Left colon (tissue), 2 donors: ENCODE measurements around the gene SPINK5. TPM values are rescaled to one million over a fixed set of nuclear protein-coding genes. Genes with fewer than 3 reads are reported as not detected.

Experiments
- ATAC-seq: fragments of 200-7000 bp; cut with Tn5 transposase; one replicate; pipeline ENCODE4 v1.9.1; 2020; ENCODE audit warnings: mild to moderate bottlenecking, moderate library complexity
- DNase-seq, 2 donors: peaks; one replicate each; pipeline ENCODE4 v3.0.0-alpha.2; 2020
- intact Hi-C, 2 donors: fragments of 100-400 bp; cut with DNase I in 1 of 2; cut with micrococcal nuclease in 1 of 2; formaldehyde crosslinking; loops; one replicate each; pipeline versions ENCODE4 v1.11.2 to v1.14.0; 2022; cut with DNase I, micrococcal nuclease
- total RNA-seq, 2 donors: library from RNA; stranded (reverse); fragmentation: NEBNext Ultra II Directional; extraction: Animal tissue kit (Norgen Biotek cat#: 25700); gene quantifications; one replicate each; pipeline ENCODE4 v1.2.1, GENCODE V29; 2021
- donor health status: DM: no; HTN: no; CAD: no.
- donor health status: DM: yes; HTN: yes; CAD: no.

The SPINK5 gene
- total RNA-seq, 2 donors from 2014 or later, result 12.8 to 32.6 TPM

- intact Hi-C loops, result no loop called here
- ATAC-seq (no peak), DNase-seq (no peak)
Observed at GRCh38 chr5:148085977-148086705, 22.4 kb downstream of the SPINK5 start.

- no peak for ATAC-seq
- no peak for DNase-seq
Observed at GRCh38 chr5:148090146-148090772, 26.5 kb downstream of the SPINK5 start.

GRCh38 chr5:148090773-148091250 lies 27.0 kb downstream of the SPINK5 start:
- intact Hi-C loops, result no loop called here
- ATAC-seq (peak; percentile 90), DNase-seq (no peak)

More at GRCh38 chr5:148090146-148090772, 26.5 kb downstream of the SPINK5 start:
- intact Hi-C loops, result no loop called here

GRCh38 chr5:148091991-148092964 lies 28.5 kb downstream of the SPINK5 start:
- DNase-seq (no peak), ATAC-seq (peak; percentile 36)
- intact Hi-C loops, result no loop called here

GRCh38 chr5:148094336-148094735 lies 30.6 kb downstream of the SPINK5 start:
- intact Hi-C loops, result no loop called here
- ATAC-seq (no peak), DNase-seq (no peak)

GRCh38 chr5:148104226-148104625 lies 40.4 kb downstream of the SPINK5 start:
- intact Hi-C loops, result no loop called here

GRCh38 chr5:148107608-148108007 lies 43.8 kb downstream of the SPINK5 start:
- ATAC-seq (peak; percentile 59), DNase-seq (no peak)
- intact Hi-C loops, result no loop called here

More at GRCh38 chr5:148104226-148104625, 40.4 kb downstream of the SPINK5 start:
- ATAC-seq, result peak; percentile 96
- DNase-seq, result no peak

GRCh38 chr5:148113243-148113642 lies 49.5 kb downstream of the SPINK5 start:
- ATAC-seq, result no peak

GRCh38 chr5:148120317-148120716 lies 56.5 kb downstream of the SPINK5 start:
- intact Hi-C loops, result loop anchor here in 1 of 2 donors (5.0 kb wide), 1 partner anchor 173 kb away; no protein-coding TSS in a partner anchor
- DNase-seq, result no peak
- no peak for ATAC-seq

More at GRCh38 chr5:148113243-148113642, 49.5 kb downstream of the SPINK5 start:
- intact Hi-C loops, result no loop called here
- no peak for DNase-seq

GRCh38 chr5:148125641-148126040 lies 61.9 kb downstream of the SPINK5 start:
- ATAC-seq (peak; percentile 33), DNase-seq (no peak)
- intact Hi-C loops, result no loop called here

GRCh38 chr5:148135091-148136048 lies 71.6 kb downstream of the SPINK5 start:
- no peak for DNase-seq
- ATAC-seq, result peak; percentile 87
- intact Hi-C loops, result no loop called here

- intact Hi-C loops, result no loop called here
- no peak for DNase-seq
- ATAC-seq, result no peak
Observed at GRCh38 chr5:148140846-148141245, 77.1 kb downstream of the SPINK5 start.

GRCh38 chr5:148141645-148142044 lies 77.9 kb downstream of the SPINK5 start:
- no peak for DNase-seq
- no peak for ATAC-seq
- intact Hi-C loops, result no loop called here

GRCh38 chr5:148145916-148146315 lies 82.1 kb downstream of the SPINK5 start:
- ATAC-seq (peak; percentile 88), DNase-seq (peak; percentile 55 to 66)

GRCh38 chr5:148146487-148146886 lies 82.7 kb downstream of the SPINK5 start:
- DNase-seq, result no peak
- intact Hi-C loops, result no loop called here
- ATAC-seq, result peak; percentile 22

More at GRCh38 chr5:148145916-148146315, 82.1 kb downstream of the SPINK5 start:
- intact Hi-C loops, result no loop called here

GRCh38 chr5:148147415-148147814 lies 83.6 kb downstream of the SPINK5 start:
- DNase-seq, result no peak
- ATAC-seq, result peak; percentile 88
- intact Hi-C loops, result no loop called here

- ATAC-seq (no peak), DNase-seq (no peak)
- intact Hi-C loops, result no loop called here
Observed at GRCh38 chr5:148151872-148152271, 88.1 kb downstream of the SPINK5 start.

- no peak for ATAC-seq
- DNase-seq, result no peak
- intact Hi-C loops, result no loop called here
Observed at GRCh38 chr5:148152781-148153180, 89.0 kb downstream of the SPINK5 start.
